Testis (tissue), 2 donors: ENCODE results near the gene LRRC15.

ENCODE experiments used
- POLR2A ChIP-seq: fragments of 450-650 bp; IDR thresholded peaks from one replicate; pipeline ENCODE4 v1.6.1; 2017; ENCODE audit warnings: antibody characterized with exemption, mild to moderate bottlenecking, moderate library complexity
- TF ChIP-seq, protein P1 (sequence below), 3 experiments: fragments of 450-650 bp in 2 of 3; fragments of 200-600 bp in 1 of 3; sonication (generic) in 1 of 3; IDR thresholded peaks; one replicate each; pipeline ENCODE4 v1.5.1; 2016 to 2019; ENCODE audit warnings: antibody characterized with exemption in 3 of 3, mild to moderate bottlenecking in 2 of 3, moderate library complexity in 1 of 3

DNA sequence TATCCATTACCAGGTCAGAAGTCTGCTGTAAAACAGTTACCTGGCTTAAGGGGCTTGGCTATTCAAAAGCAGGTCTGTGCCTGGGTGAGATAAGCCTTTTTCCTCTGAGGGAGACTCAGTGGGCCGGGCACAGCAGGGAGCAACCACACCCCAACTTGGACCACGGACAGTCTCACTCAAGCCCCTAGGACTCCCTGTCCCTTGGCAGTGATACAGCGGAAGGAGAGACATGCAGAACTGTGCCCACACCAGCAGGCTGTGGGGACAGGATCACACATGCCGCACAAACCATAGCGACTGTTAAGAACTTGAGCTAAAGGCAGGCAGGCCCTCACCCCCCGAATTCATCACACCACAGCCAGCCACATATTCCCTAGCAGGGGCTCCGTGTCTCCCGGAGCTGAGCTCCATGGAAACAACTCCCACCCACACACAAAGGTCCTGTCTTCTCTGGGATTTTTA lies 32.4 kb upstream of the LRRC15 start:
- TF ChIP-seq, protein P1, sequence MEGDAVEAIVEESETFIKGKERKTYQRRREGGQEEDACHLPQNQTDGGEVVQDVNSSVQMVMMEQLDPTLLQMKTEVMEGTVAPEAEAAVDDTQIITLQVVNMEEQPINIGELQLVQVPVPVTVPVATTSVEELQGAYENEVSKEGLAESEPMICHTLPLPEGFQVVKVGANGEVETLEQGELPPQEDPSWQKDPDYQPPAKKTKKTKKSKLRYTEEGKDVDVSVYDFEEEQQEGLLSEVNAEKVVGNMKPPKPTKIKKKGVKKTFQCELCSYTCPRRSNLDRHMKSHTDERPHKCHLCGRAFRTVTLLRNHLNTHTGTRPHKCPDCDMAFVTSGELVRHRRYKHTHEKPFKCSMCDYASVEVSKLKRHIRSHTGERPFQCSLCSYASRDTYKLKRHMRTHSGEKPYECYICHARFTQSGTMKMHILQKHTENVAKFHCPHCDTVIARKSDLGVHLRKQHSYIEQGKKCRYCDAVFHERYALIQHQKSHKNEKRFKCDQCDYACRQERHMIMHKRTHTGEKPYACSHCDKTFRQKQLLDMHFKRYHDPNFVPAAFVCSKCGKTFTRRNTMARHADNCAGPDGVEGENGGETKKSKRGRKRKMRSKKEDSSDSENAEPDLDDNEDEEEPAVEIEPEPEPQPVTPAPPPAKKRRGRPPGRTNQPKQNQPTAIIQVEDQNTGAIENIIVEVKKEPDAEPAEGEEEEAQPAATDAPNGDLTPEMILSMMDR (IDR thresholded peaks at IDR 0.05) = no peak
- no peak for TF ChIP-seq POLR2A
